CD4-positive, CD25-positive, alpha-beta regulatory T cell (primary cell): ENCODE data around the gene KRT39. TPM values are rescaled to one million over a fixed set of nuclear protein-coding genes. Genes with fewer than 3 reads are reported as not detected.
"Not testable (repeated sequence)": the region's sequence is repeated elsewhere in the genome, so short reads cannot be mapped to it uniquely, and the experiment has no call there.

Experiments
- ATAC-seq, 2 donors: fragments of 150-1000 bp; cut with Tn5 transposase; one replicate each; pipeline ENCODE4 v1.10.0; 2021; ENCODE audit warnings: low read depth in 2 of 2, moderate number of reproducible peaks in 2 of 2, moderate library complexity in 1 of 2
- DNase-seq, 3 donors: peaks; one replicate each; pipeline versions ENCODE4 v3.0.0 to v3.0.0-alpha.2; 2012 to 2022; ENCODE audit warnings: mixed read lengths in 1 of 3
- H3K27ac ChIP-seq: one replicate; pipeline ENCODE4 v1.7.0; 2013; ENCODE audit warnings: mild to moderate bottlenecking, low read length; ENCODE audit not compliant: insufficient read depth, poor library complexity, severe bottlenecking
- H3K27me3 ChIP-seq: one replicate; pipeline ENCODE4 v1.7.0; 2013; ENCODE audit warnings: low read length; ENCODE audit not compliant: control insufficient read depth, insufficient read depth
- H3K36me3 ChIP-seq: one replicate; pipeline ENCODE4 v1.7.0; 2013; ENCODE audit warnings: mild to moderate bottlenecking, low read length, moderate library complexity; ENCODE audit not compliant: control insufficient read depth, insufficient read depth
- H3K4me1 ChIP-seq: 2 replicates; pipeline ENCODE4 v1.7.0; 2013; ENCODE audit warnings: mild to moderate bottlenecking, low read length; ENCODE audit not compliant: insufficient read depth, control insufficient read depth, poor library complexity, severe bottlenecking
- H3K4me3 ChIP-seq: one replicate; pipeline ENCODE4 v1.7.0; 2013; ENCODE audit warnings: low read depth, mild to moderate bottlenecking, low read length, moderate library complexity
- H3K9me3 ChIP-seq, 2 experiments: 1 replicate in 1 of 2; 2 replicates in 1 of 2; pipeline ENCODE4 v1.7.0; 2013; ENCODE audit warnings: low read length in 2 of 2, mild to moderate bottlenecking in 1 of 2, moderate library complexity in 1 of 2; ENCODE audit not compliant: control insufficient read depth in 2 of 2
- H3K27ac Mint-ChIP-seq, 3 donors: one replicate each; pipeline ENCODE4 v1.8.0; 2020 to 2022; ENCODE audit warnings: mild to moderate bottlenecking in 3 of 3, mixed read lengths in 3 of 3, moderate library complexity in 2 of 3
- H3K27me3 Mint-ChIP-seq: one replicate; pipeline ENCODE4 v1.8.0; 2022; ENCODE audit warnings: mild to moderate bottlenecking, mixed read lengths
- H3K36me3 Mint-ChIP-seq: one replicate; pipeline ENCODE4 v1.8.0; 2020; ENCODE audit warnings: mixed read lengths
- H3K4me1 Mint-ChIP-seq, 4 donors: one replicate each; pipeline ENCODE4 v1.8.0; 2020 to 2022; ENCODE audit warnings: mixed read lengths in 4 of 4, mild to moderate bottlenecking in 1 of 4
- H3K4me3 Mint-ChIP-seq, 4 donors: one replicate each; pipeline ENCODE4 v1.8.0; 2020 to 2022; ENCODE audit warnings: mild to moderate bottlenecking in 4 of 4, mixed read lengths in 4 of 4, moderate library complexity in 3 of 4
- H3K9me3 Mint-ChIP-seq, 7 donors: one replicate each; pipeline ENCODE4 v1.8.0; 2020 to 2022; ENCODE audit warnings: mixed read lengths in 7 of 7, mild to moderate bottlenecking in 3 of 7, moderate library complexity in 2 of 7
- polyA plus RNA-seq, 4 donors: library from polyadenylated mRNA; unstranded; fragments of 300-500 nt; fragmentation: Illumina TruSeq; gene quantifications; one replicate each; pipeline ENCODE4 v1.2.3, GENCODE V29; 2021
- total RNA-seq: library from RNA; stranded (reverse); gene quantifications from one replicate; pipeline ENCODE4 v1.2.3, GENCODE V29; 2022

The KRT39 gene
- total and polyA plus RNA-seq, 5 donors from 2014 or later = not detected

- Mint-ChIP-seq H3K27me3 (peaks cover 34% of the 10 kb centered on the region), H3K9me3 (no peaks in the 10 kb centered on the region), H3K4me3 (no peak within 1 kb of the TSS), H3K36me3 (no peaks in the 10 kb centered on the region), H3K27ac (no peak within 1 kb of the TSS), H3K4me1 (no peaks in the 10 kb centered on the region)
- DNase-seq = no peak
- no peaks in the 10 kb centered on the region for H3K36me3 ChIP-seq
- H3K9me3 ChIP-seq = no peaks in the 10 kb centered on the region
- no peak for ATAC-seq
- H3K27me3 ChIP-seq = peaks cover 5% of the 10 kb centered on the region
- no peaks in the 10 kb centered on the region for H3K4me1 ChIP-seq
- no peak within 1 kb of the TSS for H3K27ac ChIP-seq
- H3K4me3 ChIP-seq = no peak within 1 kb of the TSS
These were observed 42.1 kb upstream of the KRT39 start, which contains the start of gene KRTAP3-1 for GRCh38 chr17:41008811-41009210. KRTAP3-1 (minus strand) TSS chr17:41009128; CDS start chr17:41009074, 54 bp downstream.

DNA sequence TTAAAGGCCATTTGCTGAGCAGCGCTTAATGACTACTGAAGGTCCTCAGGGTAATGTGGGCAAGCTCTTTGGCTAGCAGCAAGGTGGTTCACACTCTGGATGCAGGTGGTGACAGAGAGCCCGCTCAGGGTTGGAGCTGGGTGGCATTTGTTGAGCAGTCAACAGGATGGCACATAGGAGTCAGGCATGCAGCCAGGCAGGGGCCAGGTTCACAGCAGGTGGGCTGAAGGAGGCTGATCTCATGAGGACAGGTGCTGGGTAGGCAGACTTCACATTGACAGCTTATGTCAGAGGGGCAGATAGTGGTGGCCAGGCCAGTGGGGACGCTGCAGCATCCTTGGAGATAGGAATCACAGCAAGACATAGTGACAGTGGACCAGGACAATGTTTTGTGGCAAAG is 37.6 kb upstream of the KRT39 start:
- no peak for DNase-seq
- Histone ChIP-seq H3K9me3 (no peaks in the 10 kb centered on the region), H3K27me3 (peaks cover 4% of the 10 kb centered on the region), H3K36me3 (no peaks in the 10 kb centered on the region), H3K27ac (no peak overlapping the region), H3K4me1 (no peaks in the 10 kb centered on the region), H3K4me3 (no peak overlapping the region)
- Mint-ChIP-seq H3K4me3 (no peak overlapping the region), H3K9me3 (peaks cover 0 to 1% (median 0%) of the 10 kb centered on the region in 7 donors), H3K27ac (no peak overlapping the region), H3K36me3 (no peaks in the 10 kb centered on the region), H3K4me1 (no peaks in the 10 kb centered on the region), H3K27me3 (peaks cover 55% of the 10 kb centered on the region)
- ATAC-seq = no peak

GRCh38 chr17:41003926-41004325 is 37.2 kb upstream of the KRT39 start:
- H3K4me3 Mint-ChIP-seq = no peak overlapping the region
- no peak overlapping the region for H3K27ac ChIP-seq
- peaks cover 53% of the 10 kb centered on the region for H3K27me3 Mint-ChIP-seq
- peaks cover 0 to 1% (median 0%) of the 10 kb centered on the region in 7 donors for H3K9me3 Mint-ChIP-seq
- no peaks in the 10 kb centered on the region for H3K9me3 ChIP-seq
- DNase-seq = no peak
- peaks cover 4% of the 10 kb centered on the region for H3K27me3 ChIP-seq
- H3K36me3 ChIP-seq = no peaks in the 10 kb centered on the region
- no peak for ATAC-seq
- H3K4me3 ChIP-seq = no peak overlapping the region
- H3K4me1 Mint-ChIP-seq = no peaks in the 10 kb centered on the region
- H3K36me3 Mint-ChIP-seq = no peaks in the 10 kb centered on the region
- H3K4me1 ChIP-seq = no peaks in the 10 kb centered on the region
- no peak overlapping the region for H3K27ac Mint-ChIP-seq

DNA sequence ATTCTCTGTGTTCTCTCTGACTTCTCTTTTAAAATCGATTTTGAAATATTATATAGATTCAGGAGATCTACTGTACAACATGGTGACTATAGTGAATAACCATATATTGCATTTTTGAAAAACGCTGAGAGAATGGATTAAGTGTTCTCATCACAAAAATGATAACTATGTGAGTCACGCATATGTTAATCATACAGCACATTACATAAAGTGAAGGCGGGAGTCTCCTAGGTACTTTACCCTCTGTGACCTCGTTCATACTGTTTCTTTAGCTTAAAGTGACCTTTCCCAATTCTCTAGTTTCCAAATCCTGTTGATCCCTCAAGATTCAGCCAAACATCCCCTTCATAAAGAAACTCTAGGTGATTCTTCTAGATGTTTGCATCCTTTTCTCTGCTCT is 36.1 kb upstream of the KRT39 start:
- peaks cover 50% of the 10 kb centered on the region for H3K27me3 Mint-ChIP-seq
- Histone ChIP-seq H3K4me3 (no peak overlapping the region), H3K27me3 (peaks cover 4% of the 10 kb centered on the region), H3K9me3 (no peaks in the 10 kb centered on the region), H3K4me1 (no peaks in the 10 kb centered on the region), H3K36me3 (no peaks in the 10 kb centered on the region), H3K27ac (no peak overlapping the region)
- no peak overlapping the region for H3K4me3 Mint-ChIP-seq
- no peaks in the 10 kb centered on the region for H3K4me1 Mint-ChIP-seq
- ATAC-seq (no peak), DNase-seq (no peak)
- H3K27ac Mint-ChIP-seq = no peak overlapping the region
- H3K36me3 Mint-ChIP-seq = no peaks in the 10 kb centered on the region
- H3K9me3 Mint-ChIP-seq = peaks cover 0 to 1% (median 0%) of the 10 kb centered on the region in 7 donors

DNA sequence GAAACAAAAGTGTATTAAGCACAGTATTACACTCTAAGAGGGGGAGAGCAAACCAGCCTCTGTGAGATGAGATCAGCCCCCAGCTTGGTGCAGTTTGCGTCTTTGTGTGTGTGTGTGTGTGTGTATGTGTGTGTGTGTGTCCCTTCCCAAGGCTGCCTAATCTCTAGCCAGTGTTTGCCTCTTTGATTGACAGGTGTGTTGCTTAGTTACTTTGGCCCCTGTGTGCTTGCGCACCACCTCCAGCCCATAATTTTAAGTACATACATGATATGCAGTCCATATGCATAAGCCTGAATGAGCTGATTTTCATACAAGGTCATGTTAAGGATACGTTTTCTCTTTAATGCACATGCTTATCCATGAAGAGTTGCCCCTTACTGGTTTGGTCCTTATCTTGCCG is 35.0 kb upstream of the KRT39 start:
- H3K27me3 Mint-ChIP-seq = peaks cover 57% of the 10 kb centered on the region
- H3K9me3 Mint-ChIP-seq = peaks cover 0 to 1% (median 0%) of the 10 kb centered on the region in 7 donors
- no peaks in the 10 kb centered on the region for H3K36me3 Mint-ChIP-seq
- Histone ChIP-seq H3K4me3 (no peak overlapping the region), H3K27ac (no peak overlapping the region), H3K36me3 (no peaks in the 10 kb centered on the region), H3K27me3 (peaks cover 7% of the 10 kb centered on the region), H3K4me1 (no peaks in the 10 kb centered on the region), H3K9me3 (no peaks in the 10 kb centered on the region)
- H3K4me3 Mint-ChIP-seq = no peak overlapping the region
- DNase-seq (no peak), ATAC-seq (no peak)
- H3K27ac Mint-ChIP-seq = no peak overlapping the region
- H3K4me1 Mint-ChIP-seq = no peaks in the 10 kb centered on the region

GRCh38 chr17:40999563-40999962 is 32.8 kb upstream of the KRT39 start, which contains the start of gene KRTAP3-2:
KRTAP3-2 (minus strand) TSS chr17:40999906; CDS start chr17:40999853, 53 bp downstream.
- not testable (repeated sequence) for H3K27ac Mint-ChIP-seq, H3K4me3 ChIP-seq, H3K4me1 Mint-ChIP-seq, H3K36me3 Mint-ChIP-seq, H3K9me3 ChIP-seq, H3K9me3 Mint-ChIP-seq, H3K4me1 ChIP-seq, DNase-seq, ATAC-seq, H3K36me3 ChIP-seq, H3K27ac ChIP-seq, H3K4me3 Mint-ChIP-seq
- H3K27me3 ChIP-seq = peaks cover 13% of the 10 kb centered on the region
- peaks cover 66% of the 10 kb centered on the region for H3K27me3 Mint-ChIP-seq

GRCh38 chr17:40997361-40997760 is 30.6 kb upstream of the KRT39 start:
- no peak for DNase-seq
- Histone ChIP-seq H3K36me3 (no peaks in the 10 kb centered on the region), H3K27ac (no peak overlapping the region), H3K27me3 (peaks cover 14% of the 10 kb centered on the region), H3K4me3 (no peak overlapping the region), H3K4me1 (no peaks in the 10 kb centered on the region), H3K9me3 (no peaks in the 10 kb centered on the region)
- H3K27ac Mint-ChIP-seq = no peak overlapping the region
- no peak overlapping the region for H3K4me3 Mint-ChIP-seq
- H3K9me3 Mint-ChIP-seq = peaks cover 0 to 3% (median 0%) of the 10 kb centered on the region in 7 donors
- no peaks in the 10 kb centered on the region for H3K4me1 Mint-ChIP-seq
- H3K36me3 Mint-ChIP-seq = no peaks in the 10 kb centered on the region
- no peak for ATAC-seq
- H3K27me3 Mint-ChIP-seq = peaks cover 59% of the 10 kb centered on the region

GRCh38 chr17:40996829-40997228 is 30.1 kb upstream of the KRT39 start:
- no peaks in the 10 kb centered on the region for H3K4me1 ChIP-seq
- no peak for ATAC-seq
- no peaks in the 10 kb centered on the region for H3K36me3 ChIP-seq
- H3K27ac ChIP-seq = no peak overlapping the region
- Mint-ChIP-seq H3K27me3 (peaks cover 56% of the 10 kb centered on the region), H3K4me3 (no peak overlapping the region), H3K9me3 (peaks cover 0 to 3% (median 0%) of the 10 kb centered on the region in 7 donors), H3K4me1 (no peaks in the 10 kb centered on the region), H3K27ac (no peak overlapping the region), H3K36me3 (no peaks in the 10 kb centered on the region)
- H3K27me3 ChIP-seq = peaks cover 16% of the 10 kb centered on the region
- no peak overlapping the region for H3K4me3 ChIP-seq
- DNase-seq = no peak
- no peaks in the 10 kb centered on the region for H3K9me3 ChIP-seq
